ENCODE data around the gene ZFYVE21. TPM values are rescaled to one million over a fixed set of nuclear protein-coding genes. Genes with fewer than 3 reads are reported as not detected.
"Not testable (repeated sequence)": the region's sequence is repeated elsewhere in the genome, so short reads cannot be mapped to it uniquely, and the experiment has no call there.

The ZFYVE21 gene
- total RNA-seq, 1 donor from 2014 or later = 86.6 TPM

- intact Hi-C loops (cut with DNase I) = no loop called here
- no peak for ATAC-seq
- no peak for DNase-seq (ENCODE audit: low spot score)
Observed at GRCh38 chr14:103772078-103772712, 56.6 kb downstream of the ZFYVE21 start.

GRCh38 chr14:103773521-103773920 lies 57.9 kb downstream of the ZFYVE21 start:
- ATAC-seq = no peak
- intact Hi-C loops (cut with DNase I) = no loop called here
- no peak for DNase-seq (ENCODE audit: low spot score)

- ATAC-seq (no peak), DNase-seq (ENCODE audit: low spot score) (no peak)
- intact Hi-C loops (cut with DNase I) = no loop called here
Observed at GRCh38 chr14:103775506-103775905, 59.9 kb downstream of the ZFYVE21 start.

- ATAC-seq; intact Hi-C loops (cut with DNase I); DNase-seq (ENCODE audit: low spot score): not testable (repeated sequence)
Observed at GRCh38 chr14:103776319-103776718, 60.7 kb downstream of the ZFYVE21 start.

- intact Hi-C loops (cut with DNase I) = no loop called here
- ATAC-seq (no peak), DNase-seq (ENCODE audit: low spot score) (no peak)
Observed at GRCh38 chr14:103782376-103782775, 66.8 kb downstream of the ZFYVE21 start.

Other genes with a start within 250 kb of the ZFYVE21 start
- 69.1 TPM for gene CKB, start 193.0 kb upstream of the ZFYVE21 start, total RNA-seq
- gene TRMT61A, start 186.6 kb upstream of the ZFYVE21 start, total RNA-seq = 12.4 TPM
- 30.3 TPM for gene BAG5, start 153.2 kb upstream of the ZFYVE21 start, total RNA-seq
- gene COA8, start 152.8 kb upstream of the ZFYVE21 start, total RNA-seq = 37.4 TPM
- 303 TPM for gene KLC1, start 86.6 kb upstream of the ZFYVE21 start, total RNA-seq
- 4.6 TPM for gene XRCC3, start 359 bp upstream of the ZFYVE21 start, total RNA-seq
- gene PPP1R13B, start 131.8 kb downstream of the ZFYVE21 start, total RNA-seq = 38.6 TPM
- gene TDRD9, start 212.6 kb downstream of the ZFYVE21 start, total RNA-seq = 8.2 TPM
- gene RD3L, start 226.7 kb downstream of the ZFYVE21 start, total RNA-seq = not detected